ENCODE measurements around the gene RNF128. TPM values are rescaled to one million over a fixed set of nuclear protein-coding genes. Genes with fewer than 3 reads are reported as not detected.

RNF128 gene
- total and polyA plus RNA-seq, 2 of the 13 experiments (the other 11 are each of a cell fraction or from before 2014, with no cell fraction given), result 18.5 to 43.5 TPM

- TF ChIP-seq AFF4 (CRISPR knock-in tag; IDR thresholded peaks at IDR 0.05), result no peak
- no peak for TF ChIP-seq ZBTB49 (CRISPR knock-in tag; IDR thresholded peaks at IDR 0.05; ENCODE audit: borderline replicate concordance)
- TF ChIP-seq ZNF503 (CRISPR knock-in tag; IDR thresholded peaks at IDR 0.05), result no peak
- TF ChIP-seq EEA1 (CRISPR knock-in tag; IDR thresholded peaks at IDR 0.05; ENCODE audit: borderline replicate concordance), result no peak
- TF ChIP-seq THRA (CRISPR knock-in tag; IDR thresholded peaks at IDR 0.05; ENCODE audit: borderline replicate concordance), result no peak
- peak; percentile 82 for TF ChIP-seq ZFP91 (CRISPR knock-in tag; IDR thresholded peaks at IDR 0.05; ENCODE audit: borderline replicate concordance)
- TF ChIP-seq HDAC1 (CRISPR knock-in tag; IDR thresholded peaks at IDR 0.05), result peak; percentile 45
- TF ChIP-seq ZNF30 (CRISPR knock-in tag; IDR thresholded peaks at IDR 0.05), result no peak
- no peak for TF ChIP-seq PBX3 (CRISPR knock-in tag; IDR thresholded peaks at IDR 0.05; ENCODE audit: borderline replicate concordance)
- TF ChIP-seq FOXJ3 (CRISPR knock-in tag; IDR thresholded peaks at IDR 0.05; ENCODE audit: borderline replicate concordance), result no peak
- no peak for TF ChIP-seq PBX2 (CRISPR knock-in tag; IDR thresholded peaks at IDR 0.05)
- TF ChIP-seq CC2D1A (CRISPR knock-in tag; IDR thresholded peaks at IDR 0.05), result no peak
These were observed at the start of gene RNF128 (continued) for GRCh38 chrX:106726485-106727437.

All from HepG2 (cell line).